Psoas muscle (tissue), 8 donors: Measurements from ENCODE around the gene CRYBB2. TPM values are rescaled to one million over a fixed set of nuclear protein-coding genes. Genes with fewer than 3 reads are reported as not detected.

Experiments
- ATAC-seq, 4 donors: fragments of 200-7000 bp; cut with Tn5 transposase; one replicate each; pipeline ENCODE4 v1.9.1; 2020; ENCODE audit warnings: moderate library complexity in 3 of 4, mild to moderate bottlenecking in 2 of 4
- DNase-seq, 2 donors: peaks; one replicate each; pipeline ENCODE4 v3.0.0-alpha.2; 2020
- H3K27ac ChIP-seq: fragments of 200-600 bp; one replicate; pipeline ENCODE4 v1.8.0; 2022
- H3K27me3 ChIP-seq, 3 donors: fragments of 200-600 bp in 1 of 3; one replicate each; pipeline versions ENCODE4 v1.6.1 to v1.8.0; 2013 to 2022; ENCODE audit warnings: low read length in 2 of 3, mild to moderate bottlenecking in 2 of 3, moderate library complexity in 1 of 3; ENCODE audit not compliant: insufficient read depth in 3 of 3
- H3K36me3 ChIP-seq, 2 donors: fragments of 200-600 bp in 1 of 2; one replicate each; pipeline versions ENCODE4 v1.6.1 to v1.8.0; 2013 to 2022; ENCODE audit warnings: low read depth in 1 of 2, mild to moderate bottlenecking in 1 of 2, moderate library complexity in 1 of 2; ENCODE audit not compliant: insufficient read depth in 1 of 2
- H3K4me1 ChIP-seq: fragments of 200-600 bp; one replicate; pipeline ENCODE4 v1.8.0; 2022
- H3K4me3 ChIP-seq: fragments of 200-600 bp; one replicate; pipeline ENCODE4 v1.8.0; 2022; ENCODE audit warnings: mild to moderate bottlenecking
- H3K9me3 ChIP-seq: fragments of 200-600 bp; one replicate; pipeline ENCODE4 v1.8.0; 2022
- WGBS, 3 donors: extraction: QIAGEN DNeasy Blood & Tissue Kit; methylation state at CpG; one replicate each; pipeline versions ENCODE4 v1.1.6 to v1.1.7; 2013; 5-methylcytosine and 5-hydroxymethylcytosine counted together
- intact Hi-C, 2 donors: fragments of 100-400 bp; cut with DNase I; formaldehyde crosslinking; loops; one replicate each; pipeline versions ENCODE4 v1.11.0 to v1.14.2; 2022
- polyA plus RNA-seq, 3 donors: library from polyadenylated mRNA; stranded (reverse); fragments of 200-250 nt; gene quantifications; one replicate each; pipeline ENCODE4 v1.2.3, GENCODE V29; 2013
- total RNA-seq, 4 donors: library from RNA; stranded (reverse); fragmentation: NEBNext Ultra II Directional in 2 of 4; extraction: Animal tissue kit (Norgen Biotek cat#: 25700) in 2 of 4; gene quantifications; one replicate each; pipeline versions ENCODE4 v1.2.1 to v1.2.4, GENCODE V29; 2021 to 2023
- TF ChIP-seq, protein P1 (sequence below): fragments of 200-600 bp; IDR thresholded peaks from one replicate; pipeline ENCODE4 v1.8.0; 2022; ENCODE audit warnings: antibody characterized with exemption
- donor health status: healthy with polysubstance abuse.
- donor health status: DM: no; HTN: no; CAD: no; lungs with moderate emphysema.
- donor health status: Bipolar disorder and iron deficiency.
- donor health status: healthy.
- donor health status: DM: yes; HTN: yes; CAD: no.
- donor health status: DM: no; HTN: no; CAD: no.
- donor health status: DM: no; HTN: no; CAD: no.
- donor health status: DM: yes; HTN: yes; CAD: no.

CRYBB2 gene
- total and polyA plus RNA-seq, 7 donors: 0.04 TPM; not detected in 6

DNA sequence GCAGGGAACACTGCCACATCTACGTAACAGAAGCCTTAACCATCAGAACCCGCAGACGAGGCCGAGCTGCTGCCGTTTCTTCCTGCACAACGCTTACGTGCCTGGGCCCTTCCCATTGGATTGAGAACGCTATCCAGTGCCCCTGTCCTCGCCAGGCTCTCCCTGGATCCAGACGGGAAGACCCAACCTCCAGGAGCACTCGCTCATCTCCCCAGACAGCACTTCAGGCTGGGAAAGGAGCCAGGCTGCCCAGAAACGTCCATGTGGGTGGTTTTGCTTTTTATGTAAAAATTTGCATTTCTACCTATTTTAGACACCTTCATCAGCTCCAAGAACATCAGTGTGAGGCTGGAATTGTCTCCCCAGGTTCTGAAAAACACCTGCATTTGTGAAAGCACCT, 27.0 kb upstream of the CRYBB2 start:
- no peaks in the 10 kb centered on the region for H3K27me3 ChIP-seq
- H3K4me1 ChIP-seq: no peaks in the 10 kb centered on the region
- H3K27ac ChIP-seq: no peak overlapping the region
- H3K4me3 ChIP-seq: no peak overlapping the region
- intact Hi-C loops: no loop called here
- H3K36me3 ChIP-seq: peaks cover 2 to 88% of the 10 kb centered on the region in 2 donors
- no peaks in the 10 kb centered on the region for H3K9me3 ChIP-seq
- TF ChIP-seq, protein P1, sequence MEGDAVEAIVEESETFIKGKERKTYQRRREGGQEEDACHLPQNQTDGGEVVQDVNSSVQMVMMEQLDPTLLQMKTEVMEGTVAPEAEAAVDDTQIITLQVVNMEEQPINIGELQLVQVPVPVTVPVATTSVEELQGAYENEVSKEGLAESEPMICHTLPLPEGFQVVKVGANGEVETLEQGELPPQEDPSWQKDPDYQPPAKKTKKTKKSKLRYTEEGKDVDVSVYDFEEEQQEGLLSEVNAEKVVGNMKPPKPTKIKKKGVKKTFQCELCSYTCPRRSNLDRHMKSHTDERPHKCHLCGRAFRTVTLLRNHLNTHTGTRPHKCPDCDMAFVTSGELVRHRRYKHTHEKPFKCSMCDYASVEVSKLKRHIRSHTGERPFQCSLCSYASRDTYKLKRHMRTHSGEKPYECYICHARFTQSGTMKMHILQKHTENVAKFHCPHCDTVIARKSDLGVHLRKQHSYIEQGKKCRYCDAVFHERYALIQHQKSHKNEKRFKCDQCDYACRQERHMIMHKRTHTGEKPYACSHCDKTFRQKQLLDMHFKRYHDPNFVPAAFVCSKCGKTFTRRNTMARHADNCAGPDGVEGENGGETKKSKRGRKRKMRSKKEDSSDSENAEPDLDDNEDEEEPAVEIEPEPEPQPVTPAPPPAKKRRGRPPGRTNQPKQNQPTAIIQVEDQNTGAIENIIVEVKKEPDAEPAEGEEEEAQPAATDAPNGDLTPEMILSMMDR: no peak
- WGBS, 3 donors: 80 to 87% (median 81%) methylated on average over 12 of the region's 12 CpGs
- no peak for DNase-seq
- no peak for ATAC-seq

DNA sequence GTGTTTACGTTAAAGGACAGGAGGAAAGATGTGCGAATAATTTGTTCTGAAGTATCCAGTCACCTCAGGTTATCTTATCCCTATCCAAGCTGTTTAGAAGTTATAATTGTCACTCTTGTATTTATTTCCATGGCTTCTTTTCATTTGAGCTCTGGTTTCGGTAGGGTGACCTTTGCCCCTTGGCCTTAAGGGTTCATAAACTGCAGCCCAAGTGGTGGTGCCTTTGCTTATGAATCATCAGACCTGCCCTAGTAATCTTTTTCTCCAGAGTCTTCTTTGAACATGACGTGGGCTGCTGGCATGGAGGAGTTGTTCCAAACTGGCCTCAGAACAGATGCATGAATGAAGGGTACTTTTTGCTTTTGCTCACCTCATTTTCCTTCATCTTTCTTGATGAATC, 26.3 kb upstream of the CRYBB2 start:
- 62 to 90% (median 65%) methylated on average over 4 of the region's 4 CpGs for WGBS, 3 donors
- intact Hi-C loops: no loop called here
- Histone ChIP-seq H3K27me3 (no peaks in the 10 kb centered on the region), H3K4me3 (no peak overlapping the region), H3K4me1 (no peaks in the 10 kb centered on the region), H3K27ac (no peak overlapping the region), H3K36me3 (peaks cover 2 to 95% of the 10 kb centered on the region in 2 donors), H3K9me3 (no peaks in the 10 kb centered on the region)
- TF ChIP-seq, protein P1: no peak
- no peak for DNase-seq
- no peak for ATAC-seq

DNA sequence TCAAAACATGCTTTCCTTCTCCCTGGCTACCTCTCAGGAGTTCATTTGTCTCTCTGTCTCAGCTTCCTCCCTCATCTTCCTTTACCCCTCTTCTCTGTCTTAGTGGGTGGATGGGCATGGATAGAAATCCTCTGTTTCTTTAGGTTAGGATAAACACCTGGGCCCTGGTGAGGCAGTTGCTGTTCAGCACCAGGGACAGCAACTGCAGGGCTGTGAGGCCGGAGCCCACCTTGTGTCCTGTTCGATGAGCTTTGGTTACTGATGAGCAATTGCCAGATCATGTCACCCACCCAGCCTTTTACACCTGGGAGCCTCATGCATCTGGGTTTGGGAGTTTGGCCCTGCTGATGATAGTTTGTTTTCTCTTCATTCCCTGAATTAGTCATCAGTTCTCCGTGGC, 25.9 kb upstream of the CRYBB2 start:
- intact Hi-C loops: no loop called here
- H3K27ac ChIP-seq: no peak overlapping the region
- no peaks in the 10 kb centered on the region for H3K27me3 ChIP-seq
- peaks cover 2 to 98% of the 10 kb centered on the region in 2 donors for H3K36me3 ChIP-seq
- TF ChIP-seq, protein P1: no peak
- no peaks in the 10 kb centered on the region for H3K9me3 ChIP-seq
- no peak overlapping the region for H3K4me3 ChIP-seq
- no peaks in the 10 kb centered on the region for H3K4me1 ChIP-seq
- 57 to 62% (median 58%) methylated on average over 3 of the region's 3 CpGs for WGBS, 3 donors
- DNase-seq: no peak
- no peak for ATAC-seq

DNA sequence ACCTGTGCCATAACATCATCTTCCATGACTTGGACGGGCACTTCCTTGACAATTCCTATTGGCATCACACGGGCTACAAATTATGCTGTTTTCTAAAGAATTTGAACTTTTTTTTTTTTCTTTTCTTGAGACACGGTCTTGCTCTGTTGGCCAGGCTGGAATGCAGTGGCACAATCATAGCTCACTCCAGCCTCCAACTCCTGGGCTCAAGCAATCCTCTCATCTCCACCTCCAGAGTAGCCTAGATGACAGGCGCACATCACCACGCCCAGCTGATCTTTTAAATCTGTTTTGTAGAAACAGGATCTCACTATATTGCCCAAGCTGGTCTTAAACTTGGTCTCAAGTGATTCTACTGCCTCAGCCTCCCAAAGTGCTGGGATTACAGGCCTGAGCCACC, 23.1 kb upstream of the CRYBB2 start:
- Histone ChIP-seq H3K27ac (no peak overlapping the region), H3K36me3 (peaks cover 2 to 73% of the 10 kb centered on the region in 2 donors), H3K27me3 (no peaks in the 10 kb centered on the region), H3K4me1 (no peaks in the 10 kb centered on the region), H3K9me3 (no peaks in the 10 kb centered on the region), H3K4me3 (no peak overlapping the region)
- ATAC-seq (no peak), DNase-seq (no peak)
- TF ChIP-seq, protein P1: no peak
- intact Hi-C loops: no loop called here
- WGBS, 3 donors: 77 to 90% (median 86%) methylated on average over 5 of the region's 5 CpGs

DNA sequence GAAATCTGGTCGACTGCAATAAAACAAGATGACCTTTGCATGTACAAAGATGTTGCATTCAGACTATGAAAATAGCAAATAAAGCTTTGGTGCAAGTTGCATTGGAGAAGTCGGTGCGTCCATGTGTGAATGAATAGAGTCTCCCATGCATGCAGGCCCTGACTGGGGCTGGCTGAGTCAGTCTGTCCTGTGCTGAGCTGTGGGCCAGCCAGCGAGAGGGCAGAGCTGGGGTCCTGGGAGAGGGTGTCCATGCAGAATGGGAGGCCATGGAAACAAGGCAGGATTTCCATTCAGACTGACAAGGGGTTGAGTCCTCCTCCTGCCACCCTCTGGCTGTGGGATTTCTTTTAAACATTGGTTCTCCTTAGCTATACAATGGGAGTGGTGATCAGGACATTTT, 22.1 kb upstream of the CRYBB2 start:
- no peaks in the 10 kb centered on the region for H3K4me1 ChIP-seq
- no peaks in the 10 kb centered on the region for H3K9me3 ChIP-seq
- no peak for DNase-seq
- WGBS, 3 donors: 87 to 95% (median 88%) methylated on average over 4 of the region's 4 CpGs
- H3K27me3 ChIP-seq: no peaks in the 10 kb centered on the region
- TF ChIP-seq, protein P1: no peak
- H3K4me3 ChIP-seq: no peak overlapping the region
- H3K27ac ChIP-seq: no peak overlapping the region
- H3K36me3 ChIP-seq: peaks cover 2 to 63% of the 10 kb centered on the region in 2 donors
- ATAC-seq: no peak
- intact Hi-C loops: no loop called here
